SH-SY5Y (cell line): ENCODE results near the gene AQP3.

Source experiments
- GATA2 ChIP-seq: IDR thresholded peaks from 2 replicates; pipeline ENCODE4 v1.6.1; 2011; ENCODE audit warnings: mild to moderate bottlenecking, low read depth, low read length
- GATA3 ChIP-seq: IDR thresholded peaks from 2 replicates; pipeline ENCODE4 v1.6.1; 2011; ENCODE audit warnings: low read depth, mild to moderate bottlenecking, low read length, moderate library complexity

DNA sequence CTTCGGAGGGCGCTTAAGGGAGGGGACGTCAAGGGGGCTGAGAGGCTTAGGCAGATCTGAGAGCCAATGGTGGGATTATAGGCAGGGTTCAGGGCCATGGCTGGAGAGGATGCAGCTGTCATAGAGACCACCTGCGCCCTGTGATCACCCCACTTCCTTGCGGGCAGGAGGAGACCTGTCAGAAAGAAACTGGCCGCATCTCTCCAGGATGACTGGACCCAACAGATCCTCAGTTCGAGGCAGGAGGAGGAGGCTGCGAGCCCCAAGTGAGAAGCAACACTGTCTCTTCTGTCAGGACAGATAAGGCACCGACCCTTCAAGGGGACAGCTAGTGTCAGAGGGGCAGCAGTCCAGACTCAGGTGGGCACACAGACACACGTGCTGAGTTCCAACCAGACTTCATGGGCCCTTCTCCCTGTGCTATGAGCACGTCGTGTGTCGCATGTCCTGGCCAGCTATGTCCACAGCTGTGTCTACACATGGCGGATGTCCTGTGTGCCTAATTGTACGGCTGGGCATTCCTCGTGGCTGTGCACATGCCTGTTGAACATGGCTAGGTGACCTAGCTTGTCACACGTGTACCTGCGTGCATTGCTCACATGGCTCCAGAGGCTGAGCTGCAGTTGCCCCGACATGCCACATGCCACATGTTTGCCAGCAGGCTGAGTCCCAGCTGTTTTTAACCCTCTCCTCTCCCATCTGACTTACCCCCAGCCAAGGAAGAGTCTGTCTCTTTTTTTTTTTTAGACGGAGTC is 583 bp upstream of the AQP3 start:
- TF ChIP-seq GATA2 (no peak), GATA3 (no peak)
